ENCODE measurements around the gene SLC6A18. TPM values are rescaled to one million over a fixed set of nuclear protein-coding genes. Genes with fewer than 3 reads are reported as not detected.

Gene SLC6A18
- total and polyA plus RNA-seq, 9 of the 15 experiments (the other 6 are each of a cell fraction or from before 2014, with no cell fraction given), result not detected

GRCh38 chr5:1265461-1266455 lies 40.6 kb downstream of the SLC6A18 start:
- Histone ChIP-seq H3K27ac (ENCODE audit: extremely low read depth, low read depth, low read length) (no peak overlapping the region), H3K4me2 (ENCODE audit: insufficient read depth, low read length) (no peak overlapping the region), H3K9ac (ENCODE audit: insufficient read depth in 1 of 2, low read depth in 2 of 2, low read length in 2 of 2) (no peak overlapping the region), H3K9me3 (replicated peaks; ENCODE audit: control insufficient read depth, insufficient read depth, low read depth, low read length) (no peaks in the 10 kb centered on the region), H3K27me3 (ENCODE audit: control insufficient read depth in 2 of 2, insufficient read depth in 2 of 2, low read length in 2 of 2) (peaks cover 11 to 66% of the 10 kb centered on the region in 2 experiments; a peak in 4 of 5 replicates), H3K4me1 (replicated peaks in 1 of 2; ENCODE audit: control insufficient read depth in 2 of 2, insufficient read depth in 2 of 2, low read length in 2 of 2) (peaks cover 0 to 7% of the 10 kb centered on the region in 2 experiments; a peak in 1 of 5 replicates), H3K79me2 (ENCODE audit: control insufficient read depth, insufficient read depth, low read length) (no peaks in the 10 kb centered on the region), H3K9me1 (ENCODE audit: control insufficient read depth, insufficient read depth, low read length) (no peaks in the 10 kb centered on the region), H3K36me3 (ENCODE audit: control insufficient read depth, insufficient read depth, low read length) (no peaks in the 10 kb centered on the region), H3K4me3 (no peak overlapping the region), H4K20me1 (replicated peaks; ENCODE audit: control insufficient read depth, insufficient read depth, low read length) (peaks cover 8% of the 10 kb centered on the region; the same call in 1 of the 2 replicates), H2AFZ (ENCODE audit: low read depth, low read length) (no peak overlapping the region)
- CTCF ChIA-PET (ENCODE audit: low intra/inter-chr PET ratio), result no interaction called here
- DNase-seq (ENCODE audit: extremely low read depth in 1 of 4, low spot score in 3 of 4) (no peak), FAIRE-seq (no peak), ATAC-seq (no peak)
- 23% methylated on average over 40 of the region's 40 CpGs for WGBS (ENCODE audit: insufficient coverage, low coverage, missing lambda C conversion rate)
- POLR2A ChIA-PET, result no interaction called here
- no peak for TF ChIP-seq HDAC3 (IDR thresholded peaks at IDR 0.05; ENCODE audit: borderline replicate concordance, partially characterized antibody)
- peak; percentile 56; the same call in 1 of the 2 replicates for TF ChIP-seq SAFB (IDR thresholded peaks at IDR 0.05; ENCODE audit: borderline replicate concordance, low read depth, low read length)
- BruUV-seq (replicated peaks), result no TSS peak
- in situ Hi-C loops (cut with MboI), result no loop called here
- intact Hi-C loops (cut with micrococcal nuclease), result no loop called here

- 16% methylated on average over 9 of the region's 9 CpGs for WGBS (ENCODE audit: insufficient coverage, low coverage, missing lambda C conversion rate)
- no peak for ATAC-seq
- POLR2A ChIA-PET, result interaction anchor here (0.5 kb wide), 1 partner anchor 225 kb away, joined by 3 read pairs; no protein-coding TSS in a partner anchor
- TF ChIP-seq BCL6 (CRISPR knock-in tag; IDR thresholded peaks at IDR 0.05) (no peak), ZNF589 (CRISPR knock-in tag; IDR thresholded peaks at IDR 0.05; ENCODE audit: low read depth) (no peak), SFPQ (IDR thresholded peaks at IDR 0.05; ENCODE audit: low read depth, low read length) (no peak), ILK (tag; IDR thresholded peaks at IDR 0.05; ENCODE audit: borderline replicate concordance, low read depth) (no peak), EP300 (IDR thresholded peaks at IDR 0.05; ENCODE audit: low read length) (no peak)
Measured at GRCh38 chr5:1266791-1267190, 41.6 kb downstream of the SLC6A18 start.

More at GRCh38 chr5:1266791-1267190, 41.6 kb downstream of the SLC6A18 start:
- no peaks in the 10 kb centered on the region for H3K36me3 ChIP-seq (ENCODE audit: control insufficient read depth, insufficient read depth, low read length)
- H3K4me3 ChIP-seq, result no peak overlapping the region
- peaks cover 8% of the 10 kb centered on the region; the same call in 1 of the 2 replicates for H4K20me1 ChIP-seq (replicated peaks; ENCODE audit: control insufficient read depth, insufficient read depth, low read length)
- H3K4me1 ChIP-seq (replicated peaks in 1 of 2; ENCODE audit: control insufficient read depth in 2 of 2, insufficient read depth in 2 of 2, low read length in 2 of 2), result peaks cover 0 to 18% of the 10 kb centered on the region in 2 experiments; a peak in 1 of 5 replicates
- H3K27me3 ChIP-seq (ENCODE audit: control insufficient read depth in 2 of 2, insufficient read depth in 2 of 2, low read length in 2 of 2), result peaks cover 11 to 71% of the 10 kb centered on the region in 2 experiments; a peak in 4 of 5 replicates
- H2AFZ ChIP-seq (ENCODE audit: low read depth, low read length), result no peak overlapping the region
- DNase-seq (ENCODE audit: extremely low read depth in 1 of 4, low spot score in 3 of 4), result no peak
- no TSS peak for BruUV-seq (replicated peaks)
- no peaks in the 10 kb centered on the region for H3K9me3 ChIP-seq (replicated peaks; ENCODE audit: control insufficient read depth, insufficient read depth, low read depth, low read length)
- no peak overlapping the region for H3K4me2 ChIP-seq (ENCODE audit: insufficient read depth, low read length)
- no peak for FAIRE-seq
- in situ Hi-C loops (cut with MboI) (no loop called here), intact Hi-C loops (cut with micrococcal nuclease) (no loop called here)
- no peaks in the 10 kb centered on the region for H3K79me2 ChIP-seq (ENCODE audit: control insufficient read depth, insufficient read depth, low read length)
- no peak overlapping the region for H3K27ac ChIP-seq (ENCODE audit: extremely low read depth, low read depth, low read length)
- CTCF ChIA-PET (ENCODE audit: low intra/inter-chr PET ratio), result no interaction called here
- no peak overlapping the region for H3K9ac ChIP-seq (ENCODE audit: insufficient read depth in 1 of 2, low read depth in 2 of 2, low read length in 2 of 2)
- no peaks in the 10 kb centered on the region for H3K9me1 ChIP-seq (ENCODE audit: control insufficient read depth, insufficient read depth, low read length)

Data from K562 (cell line).